Chondrocyte (in vitro differentiated cells): ENCODE data around the gene NIPA2. TPM values are rescaled to one million over a fixed set of nuclear protein-coding genes. Genes with fewer than 3 reads are reported as not detected.

Experiments used
- DNase-seq: peaks from one replicate; pipeline ENCODE4 v3.0.0; 2021; ENCODE audit warnings: mixed read lengths, low spot score
- H3K27ac Mint-ChIP-seq: one replicate; pipeline ENCODE4 v1.8.0; 2021; ENCODE audit warnings: mild to moderate bottlenecking, moderate library complexity, mixed read lengths; ENCODE audit not compliant: unreplicated experiment
- H3K27me3 Mint-ChIP-seq: 2 replicates; pipeline ENCODE4 v1.8.0; 2021; ENCODE audit warnings: low read depth, mixed read lengths
- H3K36me3 Mint-ChIP-seq: 2 replicates; pipeline ENCODE4 v1.8.0; 2021; ENCODE audit warnings: low read depth, mixed read lengths
- H3K4me1 Mint-ChIP-seq: 2 replicates; pipeline ENCODE4 v1.8.0; 2021; ENCODE audit warnings: low read depth, mild to moderate bottlenecking, mixed read lengths
- H3K4me3 Mint-ChIP-seq: one replicate; pipeline ENCODE4 v1.8.0; 2021; ENCODE audit warnings: mild to moderate bottlenecking, moderate library complexity, mixed read lengths; ENCODE audit not compliant: unreplicated experiment
- H3K9me3 Mint-ChIP-seq: 2 replicates; pipeline ENCODE4 v1.8.0; 2021; ENCODE audit warnings: low read depth, mixed read lengths
- CTCF ChIP-seq: fragments of 200-600 bp; sonication (generic); IDR thresholded peaks from 2 replicates; pipeline ENCODE4 v1.5.0; 2021; ENCODE audit warnings: antibody characterized with exemption, mild to moderate bottlenecking, moderate library complexity
- total RNA-seq: library from RNA; stranded (reverse); gene quantifications from 3 replicates; pipeline ENCODE4 v1.2.1, GENCODE V29; 2021

Gene NIPA2
- total RNA-seq, 1 donor from 2014 or later = 59.3 TPM

DNA sequence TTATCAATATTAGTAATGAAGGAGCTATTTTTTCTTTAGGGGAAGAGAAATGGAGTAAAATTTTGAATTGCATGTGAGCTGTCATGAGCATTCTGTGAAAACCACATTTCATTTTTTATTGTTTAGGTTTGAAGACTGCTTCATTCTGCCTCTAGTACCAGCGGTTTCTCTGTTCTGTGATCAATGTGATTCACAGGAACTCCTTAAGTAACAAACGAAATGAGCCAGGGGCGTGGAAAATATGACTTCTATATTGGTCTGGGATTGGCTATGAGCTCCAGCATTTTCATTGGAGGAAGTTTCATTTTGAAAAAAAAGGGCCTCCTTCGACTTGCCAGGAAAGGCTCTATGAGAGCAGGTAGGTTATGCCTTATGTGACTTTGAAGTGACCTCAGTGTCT lies 13.0 kb downstream of the NIPA2 start:
- H3K4me1 Mint-ChIP-seq = no peaks in the 10 kb centered on the region
- no peaks in the 10 kb centered on the region for H3K27me3 Mint-ChIP-seq
- H3K27ac Mint-ChIP-seq = no peak overlapping the region
- H3K9me3 Mint-ChIP-seq = no peaks in the 10 kb centered on the region
- H3K36me3 Mint-ChIP-seq = peaks cover 17% of the 10 kb centered on the region
- H3K4me3 Mint-ChIP-seq = no peak overlapping the region
- TF ChIP-seq CTCF = no peak
- no peak for DNase-seq

DNA sequence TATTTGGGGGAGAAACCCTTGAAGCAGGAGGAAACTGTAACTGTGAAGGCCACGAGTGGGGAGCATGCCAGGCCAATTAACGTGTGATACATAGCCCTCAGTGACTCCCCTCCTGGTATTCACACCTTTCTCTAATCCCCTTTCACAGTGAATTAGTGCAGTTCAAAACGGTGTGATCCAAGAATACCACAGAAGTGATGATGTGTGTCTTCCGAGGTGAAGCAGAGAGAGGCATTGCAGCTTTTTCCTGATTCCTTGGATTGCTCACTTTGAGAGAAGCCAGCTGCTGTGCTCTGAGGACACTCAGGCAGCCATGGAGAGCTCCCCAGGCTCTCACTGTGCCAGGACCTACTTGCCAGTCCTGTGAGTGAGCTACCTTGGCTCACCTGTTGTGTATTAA lies 17.3 kb downstream of the NIPA2 start:
- DNase-seq = no peak
- H3K36me3 Mint-ChIP-seq = peaks cover 29% of the 10 kb centered on the region
- H3K9me3 Mint-ChIP-seq = no peaks in the 10 kb centered on the region
- no peaks in the 10 kb centered on the region for H3K27me3 Mint-ChIP-seq
- H3K27ac Mint-ChIP-seq = no peak overlapping the region
- no peaks in the 10 kb centered on the region for H3K4me1 Mint-ChIP-seq
- H3K4me3 Mint-ChIP-seq = no peak overlapping the region
- no peak for TF ChIP-seq CTCF

GRCh38 chr15:22856659-22857058 lies 18.2 kb downstream of the NIPA2 start:
- Mint-ChIP-seq H3K9me3 (no peaks in the 10 kb centered on the region), H3K27me3 (no peaks in the 10 kb centered on the region), H3K27ac (no peak overlapping the region), H3K36me3 (peaks cover 31% of the 10 kb centered on the region), H3K4me3 (no peak overlapping the region), H3K4me1 (no peaks in the 10 kb centered on the region)
- DNase-seq = no peak
- TF ChIP-seq CTCF = no peak

GRCh38 chr15:22861161-22861560 lies 22.7 kb downstream of the NIPA2 start:
- no peaks in the 10 kb centered on the region for H3K9me3 Mint-ChIP-seq
- no peak overlapping the region for H3K4me3 Mint-ChIP-seq
- H3K4me1 Mint-ChIP-seq = peaks cover 14% of the 10 kb centered on the region
- H3K27me3 Mint-ChIP-seq = no peaks in the 10 kb centered on the region
- no peak overlapping the region for H3K27ac Mint-ChIP-seq
- DNase-seq = no peak
- peaks cover 40% of the 10 kb centered on the region for H3K36me3 Mint-ChIP-seq
- no peak for TF ChIP-seq CTCF

GRCh38 chr15:22863356-22863755 lies 24.9 kb downstream of the NIPA2 start:
- Mint-ChIP-seq H3K27ac (no peak overlapping the region), H3K36me3 (peaks cover 41% of the 10 kb centered on the region), H3K9me3 (no peaks in the 10 kb centered on the region), H3K4me3 (no peak overlapping the region), H3K4me1 (peaks cover 14% of the 10 kb centered on the region), H3K27me3 (no peaks in the 10 kb centered on the region)
- DNase-seq = no peak
- TF ChIP-seq CTCF = no peak
